ENCODE results near the gene PRPSAP1. TPM values are rescaled to one million over a fixed set of nuclear protein-coding genes. Genes with fewer than 3 reads are reported as not detected.

PRPSAP1 gene
- total and polyA plus RNA-seq, 12 donors = 26.0 to 79.3 (median 43.1) TPM

- no peak for DNase-seq
Measured at GRCh38 chr17:76399175-76400172, 45.8 kb upstream of the PRPSAP1 start.

GRCh38 chr17:76398523-76399174 is 44.9 kb upstream of the PRPSAP1 start:
- Histone ChIP-seq H3K27me3 (no peaks in the 10 kb centered on the region), H3K4me3 (no peak overlapping the region), H3K36me3 (replicated peaks in 1 of 2) (peaks cover 0 to 84% of the 10 kb centered on the region in 2 donors), H3K4me1 (replicated peaks in 1 of 2) (no peaks in the 10 kb centered on the region), H3K27ac (no peak overlapping the region), H3K9me3 (replicated peaks in 1 of 3) (no peaks in the 10 kb centered on the region)
- TF ChIP-seq CTCF (IDR thresholded peaks at IDR 0.05) (no peak), POLR2A (IDR thresholded peaks at IDR 0.05) (no peak)
- intact Hi-C loops (cut with DNase I) = loop anchor here (5.0 kb wide), 2 partner anchors 91 to 96 kb away; partner anchors contain the start of gene QRICH2 (in 1 of the 2)
- no peak for DNase-seq
- 71 to 84% (median 74%) methylated on average over 9 to 20 of the region's 20 CpGs for WGBS, 4 donors

More at GRCh38 chr17:76399175-76400172, 45.8 kb upstream of the PRPSAP1 start:
- intact Hi-C loops (cut with DNase I) = loop anchor here (5.0 to 10.0 kb wide), 5 partner anchors 55 to 108 kb away; partner anchors contain the start of genes QRICH2 (in 1 of the 2), RHBDF2 (in 1 of the 2) and UBE2O (in 1 of the 2)
- no peak overlapping the region for H3K4me3 ChIP-seq
- 89 to 93% (median 91%) methylated on average over 25 to 33 of the region's 33 CpGs for WGBS, 4 donors
- H3K9me3 ChIP-seq (replicated peaks in 1 of 3) = no peaks in the 10 kb centered on the region
- TF ChIP-seq CTCF (IDR thresholded peaks at IDR 0.05) = no peak
- no peak for TF ChIP-seq POLR2A (IDR thresholded peaks at IDR 0.05)
- H3K27ac ChIP-seq = no peak overlapping the region
- no peaks in the 10 kb centered on the region for H3K4me1 ChIP-seq (replicated peaks in 1 of 2)
- peaks cover 0 to 76% of the 10 kb centered on the region in 2 donors for H3K36me3 ChIP-seq (replicated peaks in 1 of 2)
- no peaks in the 10 kb centered on the region for H3K27me3 ChIP-seq

- H3K27ac ChIP-seq = no peak overlapping the region
- no peaks in the 10 kb centered on the region for H3K4me1 ChIP-seq (replicated peaks in 1 of 2)
- no peak overlapping the region for H3K4me3 ChIP-seq
- peaks cover 0 to 80% of the 10 kb centered on the region in 2 donors for H3K36me3 ChIP-seq (replicated peaks in 1 of 2)
- peak; percentile 88 to 97 (median 94) for DNase-seq
- peak in 1 of 2 donors; percentile 16 for TF ChIP-seq POLR2A (IDR thresholded peaks at IDR 0.05)
- peak; percentile 96 to 98 (median 98) for TF ChIP-seq CTCF (IDR thresholded peaks at IDR 0.05)
- no peaks in the 10 kb centered on the region for H3K9me3 ChIP-seq (replicated peaks in 1 of 3)
- intact Hi-C loops (cut with DNase I) = loop anchor here (5.0 kb wide), 2 partner anchors 91 to 96 kb away; partner anchors contain the start of gene QRICH2 (in 1 of the 2)
- no peaks in the 10 kb centered on the region for H3K27me3 ChIP-seq
- WGBS, 4 donors = 40 to 100% (median 47%) methylated on average over 1 to 16 of the region's 16 CpGs
Measured at GRCh38 chr17:76397687-76398522, 44.2 kb upstream of the PRPSAP1 start.

Measured in adrenal gland (tissue), 12 donors.